GM21360 (cell line): ENCODE measurements around the gene CTNNA3.

Experiments used
- ATAC-seq: cut with Tn5 transposase; IDR thresholded peaks from one replicate; pipeline ENCODE4 v1.9.1; 2021; ENCODE audit warnings: mild to moderate bottlenecking, moderate library complexity; ENCODE audit not compliant: unreplicated experiment

Gene CTNNA3

GRCh38 chr10:66192162-66192831 is 1503.7 kb downstream of the CTNNA3 start:
- ATAC-seq, result no peak

GRCh38 chr10:66190413-66190812 is 1505.6 kb downstream of the CTNNA3 start:
- no peak for ATAC-seq

DNA sequence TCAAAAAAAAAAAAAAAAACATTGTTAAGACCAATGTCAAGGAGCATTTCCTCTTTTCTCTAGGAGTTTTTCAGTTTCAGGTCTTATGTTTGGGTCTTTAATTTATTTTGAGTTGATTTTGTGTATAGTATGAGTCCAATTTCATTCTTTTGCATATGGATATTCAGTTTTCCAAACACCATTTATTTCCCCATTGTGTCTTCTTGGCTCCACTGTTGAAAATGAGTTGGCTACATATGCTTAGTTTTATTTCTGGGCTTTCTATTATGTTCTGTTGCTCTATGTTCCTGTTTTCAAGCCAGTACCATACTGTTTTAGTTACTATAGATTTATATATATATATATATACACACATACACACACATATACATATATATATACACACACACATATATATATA is 1506.7 kb downstream of the CTNNA3 start:
- no peak for ATAC-seq

DNA sequence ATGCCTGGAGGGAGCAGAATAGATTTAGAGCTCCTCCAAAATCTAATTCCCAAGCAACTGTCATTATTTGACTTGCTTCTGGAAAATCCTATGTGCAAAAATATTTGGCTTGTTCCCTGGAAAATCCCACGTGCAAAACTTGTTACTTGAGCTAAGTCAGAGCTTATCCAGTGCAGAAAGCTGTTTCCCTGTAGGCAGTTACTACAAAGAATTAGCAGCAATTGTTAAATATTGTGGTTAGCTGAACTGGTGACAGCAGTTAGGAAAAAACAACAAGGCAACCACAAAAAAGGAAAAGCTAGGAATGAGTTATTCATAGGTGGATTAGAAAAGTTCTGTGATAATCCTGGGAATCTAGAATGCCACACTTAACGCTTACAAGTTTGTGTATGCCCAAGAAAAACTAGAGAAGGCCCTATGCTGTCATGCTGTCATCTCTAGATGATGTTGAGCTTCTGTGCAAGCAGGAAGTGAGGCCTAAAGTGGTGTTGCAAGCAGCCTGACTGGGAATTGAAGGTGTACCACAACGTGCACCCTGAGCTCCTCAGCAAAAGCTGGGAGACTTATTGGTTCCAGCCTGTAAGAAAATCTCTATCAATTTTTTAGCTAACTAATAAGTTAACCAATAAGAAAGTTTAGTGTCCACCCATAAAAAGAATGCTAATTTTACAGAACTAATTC is 1508.8 kb downstream of the CTNNA3 start:
- no peak for ATAC-seq

DNA sequence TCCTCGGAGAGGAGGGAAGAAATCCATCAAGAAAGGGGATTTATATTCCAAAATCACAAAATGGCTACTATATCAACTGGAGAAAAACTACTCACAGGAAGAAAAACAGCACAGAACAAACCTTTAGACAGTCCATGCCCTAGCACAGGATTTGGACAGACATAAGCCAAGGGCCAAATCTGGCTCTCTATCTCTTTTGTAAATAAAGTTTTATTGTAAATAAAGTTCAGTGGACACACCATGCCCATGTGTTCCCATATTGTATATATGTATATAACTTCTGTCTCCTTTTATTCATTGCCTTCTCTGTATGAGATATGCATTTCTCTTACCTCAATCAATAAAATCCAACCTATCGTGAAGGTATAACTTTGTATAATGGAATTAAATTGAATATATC is 1513.0 kb downstream of the CTNNA3 start:
- no peak for ATAC-seq

DNA sequence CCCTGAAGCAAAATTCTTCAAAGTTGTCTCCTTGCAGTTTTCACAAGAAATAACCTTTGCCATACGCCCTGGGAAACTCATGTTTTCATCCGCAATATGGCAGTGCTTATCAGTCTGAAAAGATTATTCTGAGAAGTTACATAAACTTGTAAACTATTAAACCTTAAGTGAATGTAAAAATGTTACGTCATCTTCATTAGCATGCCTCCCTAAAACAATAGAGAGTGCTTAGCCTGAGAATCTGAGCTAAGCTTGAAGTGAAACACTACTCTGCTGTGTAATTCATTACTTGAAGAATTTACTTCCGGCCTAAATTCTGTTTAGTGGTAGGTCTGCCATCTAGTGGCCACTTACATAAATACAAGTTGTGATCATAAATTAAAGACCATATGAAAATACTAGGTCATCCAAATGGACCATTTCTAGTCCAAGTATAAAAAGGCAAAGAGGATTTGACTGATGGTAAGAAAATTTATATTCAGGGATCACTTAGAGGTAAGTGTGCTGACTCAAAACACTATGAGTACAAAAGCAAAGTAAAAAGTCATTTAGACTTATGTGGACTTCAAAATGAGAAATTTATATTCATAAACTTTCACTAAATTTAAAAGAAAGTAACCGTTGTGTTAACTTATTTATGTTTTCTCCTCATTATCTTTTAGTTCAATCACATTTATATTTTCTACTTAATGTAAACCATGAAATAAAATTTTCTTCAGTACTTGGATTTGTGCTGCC is 1515.2 kb downstream of the CTNNA3 start:
- peak; percentile 86 for ATAC-seq

DNA sequence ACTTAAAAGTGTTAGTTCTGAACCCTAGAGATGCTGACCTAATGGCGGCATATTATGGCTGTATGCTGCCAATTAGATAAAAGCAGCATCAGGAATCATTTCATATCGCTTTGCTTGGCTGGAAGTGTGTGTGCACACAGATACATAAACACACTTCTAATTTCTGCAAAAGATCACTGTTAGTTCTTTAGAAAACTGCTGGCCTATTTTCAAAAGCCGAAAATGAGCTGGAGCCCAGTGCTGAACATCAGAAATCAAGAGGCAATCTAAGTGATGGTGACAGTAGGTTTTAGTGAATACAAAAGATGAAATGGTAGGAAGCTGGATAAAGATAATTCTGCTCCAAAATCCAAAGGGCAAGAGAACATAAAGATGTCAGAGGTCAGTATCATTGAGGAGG is 1516.0 kb downstream of the CTNNA3 start:
- ATAC-seq, result no peak

GRCh38 chr10:66176772-66177171 is 1519.2 kb downstream of the CTNNA3 start:
- no peak for ATAC-seq

- no peak for ATAC-seq
Measured at GRCh38 chr10:66167816-66168215, 1528.2 kb downstream of the CTNNA3 start.

DNA sequence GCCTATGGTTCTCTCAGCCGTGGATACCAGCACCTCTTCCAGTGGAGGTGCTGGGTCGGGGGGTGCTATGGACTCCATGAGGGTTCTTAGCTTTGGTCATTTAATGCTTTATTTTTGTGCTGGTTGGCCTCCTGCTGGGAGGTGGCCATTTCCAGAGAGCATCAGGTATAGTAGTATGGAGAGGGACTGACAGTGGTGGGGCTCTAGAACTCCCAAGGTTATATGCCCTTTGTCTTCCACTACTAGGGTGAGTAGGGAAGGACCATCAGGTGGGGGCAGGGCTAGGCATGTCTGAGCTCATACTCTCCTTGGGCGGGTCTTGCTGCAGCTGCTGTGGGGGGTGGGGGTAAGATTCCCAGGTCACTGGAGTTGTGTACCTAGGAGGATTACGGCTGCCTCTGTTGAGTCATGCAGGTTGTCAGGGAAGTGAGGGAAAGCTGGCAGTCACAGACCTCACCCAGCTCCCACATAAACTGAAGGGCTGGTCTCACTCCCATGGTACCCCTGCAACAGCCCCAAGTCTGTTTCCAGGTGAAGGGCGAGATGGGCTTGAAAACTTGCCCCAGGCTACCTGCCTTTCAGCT is 1533.3 kb downstream of the CTNNA3 start:
- ATAC-seq, result no peak

DNA sequence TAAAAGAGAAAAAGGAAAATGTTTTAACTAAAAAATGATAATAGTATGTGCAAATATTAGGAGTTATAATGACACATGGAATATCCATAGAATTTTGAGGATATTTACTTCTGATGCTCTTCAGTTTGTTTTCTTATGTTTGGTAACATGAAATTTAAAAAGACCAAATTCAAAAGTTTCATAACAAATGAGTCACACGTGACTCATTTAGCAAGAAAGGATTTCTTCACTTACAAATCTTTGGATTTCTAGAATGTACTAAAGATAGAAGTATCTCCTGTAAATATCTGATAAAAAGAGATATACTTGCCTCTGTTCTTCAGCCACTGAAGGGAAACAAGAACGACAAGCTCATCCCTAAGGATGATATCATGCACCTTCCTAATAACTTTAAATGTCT is 1544.6 kb downstream of the CTNNA3 start:
- no peak for ATAC-seq

GRCh38 chr10:66148312-66148711 is 1547.7 kb downstream of the CTNNA3 start:
- ATAC-seq, result no peak

- ATAC-seq, result no peak
Measured at GRCh38 chr10:66144016-66144415, 1552.0 kb downstream of the CTNNA3 start.

- no peak for ATAC-seq
Measured at GRCh38 chr10:66102756-66103155, 1593.2 kb downstream of the CTNNA3 start.

GRCh38 chr10:66098595-66099480 is 1597.2 kb downstream of the CTNNA3 start:
- ATAC-seq, result no peak

DNA sequence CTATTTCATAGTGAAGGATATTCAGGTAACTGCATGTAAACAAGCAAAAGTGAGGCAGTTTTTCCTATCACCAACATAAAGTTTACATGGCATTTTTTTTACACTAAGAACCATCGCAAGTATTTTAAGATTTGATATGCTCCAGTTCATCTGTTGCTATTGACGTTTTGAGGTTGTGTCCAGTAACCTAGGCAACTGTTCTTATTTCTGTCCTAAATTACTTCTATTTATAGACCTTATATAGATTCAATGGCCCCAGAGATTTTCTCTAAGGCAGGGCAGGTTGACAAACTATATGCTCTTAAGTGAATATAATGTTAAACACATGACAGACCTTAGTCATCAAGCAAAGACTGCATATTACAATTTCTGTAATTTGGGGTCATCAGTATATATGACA is 1600.4 kb downstream of the CTNNA3 start:
- ATAC-seq, result no peak

GRCh38 chr10:66085906-66086305 is 1610.1 kb downstream of the CTNNA3 start:
- no peak for ATAC-seq

GRCh38 chr10:66071907-66072306 is 1624.1 kb downstream of the CTNNA3 start:
- no peak for ATAC-seq

GRCh38 chr10:66058594-66058993 is 1637.4 kb downstream of the CTNNA3 start:
- no peak for ATAC-seq

DNA sequence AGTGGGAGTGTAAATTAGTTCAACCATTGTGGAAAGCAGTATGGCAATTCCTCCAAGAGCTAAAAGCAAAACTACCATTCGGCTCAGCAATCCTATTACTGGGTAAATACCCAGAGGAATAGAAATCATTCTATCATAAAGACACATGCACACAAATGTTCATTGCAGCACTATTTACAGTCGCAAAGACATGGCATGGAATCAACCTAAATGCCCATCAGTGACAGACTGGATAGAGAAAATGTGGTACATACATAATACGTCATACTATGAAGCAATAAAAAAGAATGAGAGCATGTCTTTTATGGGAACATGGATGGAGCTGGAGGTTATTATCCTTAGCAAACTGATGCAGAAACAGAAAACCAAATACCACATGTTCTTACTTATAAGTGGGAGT is 1646.7 kb downstream of the CTNNA3 start:
- ATAC-seq, result no peak

GRCh38 chr10:66045859-66046258 is 1650.1 kb downstream of the CTNNA3 start:
- ATAC-seq, result no peak
